Fibroblast of peridontal ligament (primary cell): ENCODE results near the gene KAZN.
A peak's percentile ranks its signal among the peaks of the same experiment; 100 is the strongest.

Experiments
- DNase-seq: peaks from one replicate; pipeline ENCODE4 v3.0.0-alpha.2; 2010; ENCODE audit errors: extremely low read depth

KAZN gene

DNA sequence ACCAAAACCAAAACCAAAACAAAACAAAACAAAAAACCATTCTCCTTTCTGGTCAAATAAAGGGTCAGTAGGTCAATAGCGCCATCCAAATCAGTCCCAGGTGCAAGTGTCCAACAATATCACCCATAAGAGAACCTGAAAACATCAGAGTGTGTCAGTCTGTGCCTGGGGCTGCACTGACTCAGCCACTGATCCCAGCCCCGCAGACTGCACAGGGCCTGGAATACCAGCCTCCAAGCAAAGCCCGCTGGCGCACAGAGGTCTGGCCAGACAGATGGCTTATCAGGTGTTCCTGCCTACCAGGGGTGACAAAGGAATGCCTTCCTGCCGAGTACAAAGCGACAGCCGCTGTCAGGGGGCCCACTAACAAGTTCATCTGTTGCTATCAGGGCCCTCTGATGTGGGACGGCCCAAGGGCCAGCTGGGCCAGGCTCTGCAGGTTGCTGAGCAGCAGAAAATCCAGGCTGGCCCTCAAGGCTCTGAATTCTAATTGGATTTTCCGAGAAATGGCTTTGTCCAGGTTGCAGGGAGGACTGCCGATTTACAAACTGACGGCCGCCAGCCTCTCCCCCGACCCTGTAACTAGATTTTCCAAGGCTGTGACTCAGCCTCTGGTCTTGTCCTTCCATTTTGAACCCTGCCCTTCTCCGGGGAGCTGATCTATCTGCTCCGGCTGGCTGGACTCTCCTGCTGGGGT is 541.3 kb downstream of the KAZN start:
- DNase-seq = no peak

DNA sequence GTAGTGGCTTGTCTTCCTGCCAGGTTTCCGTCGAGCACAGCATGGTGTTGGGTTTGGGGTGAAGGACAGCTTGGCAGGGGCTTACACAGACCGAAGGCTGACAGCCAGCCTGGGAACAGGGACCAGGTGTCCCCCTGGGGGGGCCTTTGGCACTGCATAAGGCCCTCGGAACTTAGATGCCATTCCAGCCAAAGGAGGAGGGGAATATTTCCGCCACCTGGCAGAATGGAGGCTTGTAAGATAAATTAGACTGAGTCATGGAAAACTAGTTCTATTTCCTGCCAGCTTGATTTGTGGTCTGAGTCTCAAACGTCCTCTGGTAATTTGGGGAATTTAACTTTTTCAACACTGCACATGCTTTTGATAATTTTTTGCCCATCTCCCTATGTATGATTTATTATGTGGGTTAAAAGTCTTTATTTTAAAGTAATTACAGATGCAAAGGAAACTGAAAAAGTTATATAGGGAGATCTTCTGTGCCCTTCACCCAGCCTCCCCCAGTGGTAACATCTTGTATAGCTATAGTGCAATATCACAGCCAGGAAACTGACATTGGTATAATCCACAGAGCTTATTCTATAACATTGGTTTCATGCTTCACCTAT is 543.6 kb downstream of the KAZN start:
- peak; percentile 54 for DNase-seq

DNA sequence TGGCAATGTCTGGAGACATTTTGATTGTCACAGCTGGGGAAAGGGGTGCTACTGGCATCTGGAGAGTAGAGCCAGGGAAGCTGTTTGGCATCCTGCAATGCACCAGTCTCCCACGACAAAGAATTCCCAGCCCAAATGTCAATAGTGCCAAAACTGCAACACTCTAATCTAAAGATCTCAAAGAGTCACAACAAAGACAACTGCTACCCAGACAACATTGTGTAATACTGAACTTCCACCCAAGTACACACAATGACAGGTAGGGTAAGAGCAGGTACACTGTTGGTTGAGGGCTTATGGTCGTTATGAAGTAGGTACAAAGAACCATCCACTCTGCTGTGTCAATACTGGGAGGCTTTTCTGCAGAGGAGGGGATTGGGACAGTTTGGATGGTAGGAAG is 546.8 kb downstream of the KAZN start:
- DNase-seq = no peak

DNA sequence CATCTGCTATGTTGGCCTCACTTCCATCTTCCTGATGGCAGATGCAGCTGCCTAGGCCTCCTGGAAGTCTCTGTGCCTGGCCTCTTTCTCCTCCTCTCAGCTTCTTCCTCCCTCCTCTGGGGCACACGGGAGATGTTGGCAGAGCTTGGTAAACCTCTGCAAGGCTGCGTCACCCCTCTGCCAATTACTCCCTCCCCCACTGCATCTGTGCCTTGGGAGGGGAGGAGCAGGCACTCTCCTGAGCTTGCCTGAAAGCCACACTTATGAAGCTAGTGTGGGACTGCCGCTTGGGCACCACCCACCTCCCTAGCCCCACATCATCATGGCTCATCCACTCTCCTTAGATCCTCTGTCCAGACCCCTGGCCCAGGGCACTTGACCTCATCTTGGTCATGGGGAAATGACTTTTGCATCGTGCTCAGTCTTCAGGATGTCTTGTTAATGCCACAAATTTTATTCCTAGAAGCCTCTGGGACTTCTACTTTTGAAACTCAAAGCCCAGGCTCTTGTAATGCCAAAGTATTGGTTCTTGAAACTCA is 547.7 kb downstream of the KAZN start:
- DNase-seq = no peak

DNA sequence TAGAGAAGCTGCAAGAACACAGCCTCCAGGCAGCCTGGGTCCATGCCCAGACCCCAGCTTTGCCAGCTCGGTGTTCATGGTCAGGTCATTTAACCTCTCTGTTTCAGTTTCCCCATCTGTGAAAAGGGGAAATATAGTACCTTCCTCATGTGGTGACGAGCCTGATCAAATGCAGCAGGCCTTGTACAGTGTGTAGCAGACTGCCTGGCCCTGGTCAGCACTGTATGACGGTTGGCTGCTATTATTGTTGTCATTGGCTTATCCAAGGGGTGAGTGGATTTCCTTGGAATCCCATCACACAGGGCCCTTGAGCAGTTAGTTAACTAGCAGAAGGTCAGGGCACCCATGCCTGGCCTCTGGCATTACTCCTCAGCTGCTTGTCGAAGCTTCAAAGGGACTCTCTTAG is 548.5 kb downstream of the KAZN start:
- DNase-seq = no peak

DNA sequence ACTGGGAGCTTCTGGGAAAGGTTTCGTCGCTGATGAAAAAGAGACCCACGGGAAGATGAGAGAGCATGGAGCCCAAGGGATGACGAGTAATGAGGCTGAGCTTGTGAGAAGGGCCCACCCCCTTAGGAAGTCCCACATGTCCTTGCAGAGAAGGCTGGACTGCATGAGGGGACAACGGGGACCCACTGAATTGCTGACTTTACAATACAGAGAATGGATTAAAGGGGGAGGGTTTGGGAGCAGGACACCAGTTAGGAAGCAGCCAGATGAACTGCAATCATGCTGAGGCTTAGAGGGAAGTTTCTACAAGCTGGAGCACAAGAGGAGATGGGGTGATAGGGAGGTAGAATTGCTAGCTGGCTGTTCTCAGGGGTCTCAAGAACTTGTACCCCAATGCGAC is 549.5 kb downstream of the KAZN start:
- no peak for DNase-seq

DNA sequence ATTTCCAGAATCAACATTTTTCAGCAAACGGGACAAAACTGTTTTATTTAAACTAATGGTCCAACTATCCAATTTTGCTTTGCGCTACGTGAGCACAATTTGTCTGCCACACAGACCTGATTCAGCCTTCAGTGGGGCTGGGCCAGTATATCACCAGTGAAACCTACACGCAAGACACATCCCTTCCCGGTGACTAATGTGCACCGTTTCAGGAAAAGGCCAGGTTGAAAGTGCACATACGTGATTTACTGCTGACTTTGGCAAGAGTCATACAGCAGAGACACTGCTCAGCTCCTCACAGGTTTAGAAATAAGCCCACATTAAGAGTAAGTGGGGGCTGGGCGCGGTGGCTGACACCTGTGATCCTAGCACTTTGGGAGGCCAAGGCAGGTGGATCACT is 550.0 kb downstream of the KAZN start:
- DNase-seq = no peak

DNA sequence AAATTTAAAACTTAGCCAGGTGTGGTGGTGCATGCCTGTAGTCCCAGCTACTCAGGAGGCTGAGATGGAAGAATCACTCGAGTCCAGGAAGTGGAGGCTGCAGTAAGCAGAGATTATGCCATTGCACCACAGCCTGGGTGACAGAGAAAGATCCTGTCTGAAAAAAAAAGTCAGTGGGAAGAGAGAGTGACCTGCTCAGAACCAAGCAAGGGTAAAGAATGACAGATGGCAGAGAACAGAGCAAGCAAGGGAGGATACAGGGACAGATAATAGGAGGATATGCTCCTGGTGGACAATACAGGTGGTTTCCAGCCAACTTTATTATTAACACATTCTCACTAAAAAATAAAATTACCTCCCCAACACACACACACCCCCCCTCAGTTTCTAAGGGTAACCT is 550.5 kb downstream of the KAZN start:
- no peak for DNase-seq

DNA sequence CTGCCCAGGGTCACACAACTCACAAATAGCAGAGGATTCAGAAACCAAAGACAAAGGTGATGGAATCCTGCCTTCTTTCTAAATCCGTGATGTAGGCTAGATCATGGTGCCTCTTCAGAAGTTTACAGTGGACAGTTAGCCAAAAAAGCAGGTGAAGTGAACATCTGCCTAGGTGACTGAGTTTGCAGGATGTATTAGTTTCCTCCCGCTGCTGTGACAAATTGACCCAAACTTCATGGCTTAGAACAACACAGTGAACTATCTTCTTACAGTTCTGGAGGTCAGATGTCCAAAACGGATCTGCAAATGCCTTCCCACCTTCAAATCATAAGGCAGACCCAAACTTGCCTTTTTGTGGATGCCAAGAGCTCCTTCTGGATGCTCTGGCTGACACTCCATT is 551.9 kb downstream of the KAZN start:
- DNase-seq = no peak

DNA sequence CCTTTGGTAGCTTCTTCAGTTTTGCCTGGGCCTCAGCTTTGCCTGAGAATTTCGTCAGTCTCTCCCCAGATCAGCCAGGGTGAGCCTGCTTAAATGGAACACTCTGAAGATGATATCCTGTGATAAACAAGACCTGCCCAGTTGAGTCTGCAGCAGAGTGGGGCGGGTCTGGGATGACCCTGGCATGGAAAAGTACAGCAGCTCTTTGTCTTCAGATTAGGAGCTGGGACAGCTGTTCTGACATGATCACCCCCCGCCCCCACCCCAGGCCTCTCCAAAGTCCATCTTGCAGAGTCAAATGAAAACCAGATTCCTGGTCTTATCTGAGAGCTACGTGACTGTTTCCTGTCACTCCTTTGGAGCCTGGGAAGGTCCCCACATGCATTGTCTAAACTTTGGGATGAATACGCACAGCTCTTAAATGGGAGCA is 552.9 kb downstream of the KAZN start:
- no peak for DNase-seq

DNA sequence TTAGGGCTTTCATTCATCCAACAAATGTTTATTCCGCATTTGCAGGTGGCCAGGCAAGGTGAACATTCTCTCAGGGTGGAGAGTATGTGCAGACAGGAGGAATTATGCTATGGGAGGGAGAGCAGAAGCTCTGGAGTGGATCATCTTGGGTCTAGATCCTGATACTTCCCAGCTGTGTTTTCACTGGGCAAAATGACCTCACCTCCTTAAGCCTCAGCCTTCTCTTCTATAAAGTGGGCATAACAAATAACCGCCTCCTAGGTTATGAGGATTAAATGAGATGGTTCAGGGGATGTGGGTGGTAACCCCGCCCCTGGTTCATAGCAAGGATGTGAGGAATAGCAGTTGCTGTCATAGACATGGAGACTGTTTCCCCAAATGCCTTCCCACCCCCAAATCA is 553.4 kb downstream of the KAZN start:
- DNase-seq = no peak

DNA sequence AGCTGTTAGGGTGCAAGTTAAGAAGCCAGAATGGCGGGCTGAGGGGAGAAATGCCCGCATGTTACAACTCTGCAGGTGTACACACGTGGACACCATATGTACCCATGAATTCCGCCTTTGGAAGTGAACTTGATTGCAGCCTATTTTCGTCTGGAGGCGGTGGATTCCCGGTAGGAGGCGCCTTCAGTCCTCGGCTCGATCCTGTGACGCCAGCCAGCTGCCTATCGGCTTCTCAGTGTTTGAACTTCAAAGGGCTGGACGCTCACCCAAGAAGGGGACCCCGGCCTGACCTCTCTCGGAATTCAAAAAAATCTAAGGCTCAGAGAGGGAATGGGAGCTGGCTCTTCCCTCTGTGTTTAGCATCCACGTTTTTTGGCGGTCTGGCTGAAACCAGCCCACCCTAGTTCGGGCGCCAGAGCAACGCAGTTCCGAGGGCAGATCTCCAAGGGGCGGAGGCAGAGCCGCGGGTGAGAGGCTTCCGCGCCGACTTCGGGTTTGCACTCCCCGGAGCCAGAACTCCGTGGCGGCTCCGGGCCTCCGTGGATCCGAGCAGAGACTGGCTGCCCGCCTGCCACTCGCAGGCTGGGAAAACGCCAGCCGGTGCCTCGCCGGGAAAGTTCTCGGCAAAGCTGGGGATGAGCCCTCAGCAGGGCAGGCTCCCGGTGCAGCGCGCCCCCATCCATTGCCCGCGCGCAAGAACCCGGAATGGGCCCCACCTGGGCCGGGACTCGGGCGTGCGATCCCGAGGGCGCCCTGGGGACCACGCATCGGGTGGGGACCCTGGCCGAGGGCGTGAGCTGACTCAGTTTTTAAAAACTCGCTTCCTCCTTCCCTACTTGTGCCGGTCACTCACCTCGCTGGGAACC is 554.1 kb downstream of the KAZN start:
- peak; percentile 87 for DNase-seq

DNA sequence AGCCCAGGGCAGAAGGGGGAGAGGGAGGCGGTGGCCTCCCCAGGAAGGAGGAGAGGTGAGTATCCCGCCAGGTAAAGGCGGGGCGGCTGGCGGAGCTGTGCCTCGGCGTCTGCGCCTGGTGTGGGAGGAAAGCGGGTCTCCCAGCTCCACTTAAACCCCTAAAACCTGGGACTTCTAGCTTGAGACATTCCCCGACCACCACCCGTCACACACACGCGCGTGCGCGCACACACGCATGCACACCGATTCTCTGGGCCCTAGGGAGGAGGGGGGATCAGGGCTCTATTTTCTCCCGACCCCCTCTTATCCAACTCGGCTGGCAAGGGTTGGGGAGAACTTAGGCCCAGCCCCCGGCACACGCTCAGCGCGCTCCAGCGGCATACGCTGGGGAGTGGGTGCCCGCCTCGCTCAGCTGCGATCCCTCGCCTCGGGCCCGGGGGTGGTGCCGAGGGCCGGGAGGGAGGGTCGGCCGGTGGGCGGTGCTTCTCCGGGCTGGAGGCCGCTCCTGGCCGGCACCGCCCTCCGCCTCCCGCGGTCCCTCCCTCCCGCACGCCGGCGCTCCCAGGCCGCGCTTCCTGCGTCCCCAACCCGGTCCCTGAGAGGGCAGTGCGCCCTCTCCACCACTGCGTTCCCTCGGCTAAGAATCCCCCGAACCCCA is 554.8 kb downstream of the KAZN start, which contains the start of gene TMEM51:
TMEM51 (plus strand) TSS at position 564 of the 658 bp plus-strand sequence. CDS start 61,341 bp downstream, outside the sequence.
- DNase-seq = no peak

DNA sequence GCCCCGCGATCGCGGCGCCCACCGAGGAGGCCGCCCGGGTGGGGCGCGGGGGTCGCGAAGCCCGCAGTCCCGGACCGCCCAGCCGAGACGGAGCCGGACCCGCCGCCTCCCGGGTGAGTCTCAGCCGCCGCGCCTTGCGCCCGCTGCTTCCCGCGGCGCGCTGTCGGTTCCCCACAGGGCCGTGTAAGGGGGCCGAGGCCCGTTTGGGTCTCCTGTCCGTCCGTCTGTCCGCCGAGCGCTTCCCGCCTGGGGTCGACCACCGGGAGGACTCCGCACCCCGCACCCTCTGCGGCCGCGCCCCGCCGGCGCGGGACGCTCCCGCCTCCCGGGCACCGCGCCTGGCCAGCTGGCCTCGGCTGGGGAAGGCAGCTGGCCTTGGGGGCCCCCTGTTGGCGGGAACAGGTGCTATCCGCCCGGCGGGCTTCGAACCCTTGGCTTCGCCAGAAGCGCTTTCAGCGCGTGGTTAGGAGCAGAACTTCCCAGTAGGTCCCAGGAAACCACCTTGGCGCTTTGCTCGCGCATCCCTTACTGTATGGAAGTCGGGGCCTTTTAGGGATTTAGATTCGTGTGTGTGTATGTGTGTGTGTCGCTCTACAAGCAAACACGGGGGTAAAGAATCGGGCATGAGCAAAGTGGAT is 555.5 kb downstream of the KAZN start:
- peak; percentile 44 for DNase-seq

DNA sequence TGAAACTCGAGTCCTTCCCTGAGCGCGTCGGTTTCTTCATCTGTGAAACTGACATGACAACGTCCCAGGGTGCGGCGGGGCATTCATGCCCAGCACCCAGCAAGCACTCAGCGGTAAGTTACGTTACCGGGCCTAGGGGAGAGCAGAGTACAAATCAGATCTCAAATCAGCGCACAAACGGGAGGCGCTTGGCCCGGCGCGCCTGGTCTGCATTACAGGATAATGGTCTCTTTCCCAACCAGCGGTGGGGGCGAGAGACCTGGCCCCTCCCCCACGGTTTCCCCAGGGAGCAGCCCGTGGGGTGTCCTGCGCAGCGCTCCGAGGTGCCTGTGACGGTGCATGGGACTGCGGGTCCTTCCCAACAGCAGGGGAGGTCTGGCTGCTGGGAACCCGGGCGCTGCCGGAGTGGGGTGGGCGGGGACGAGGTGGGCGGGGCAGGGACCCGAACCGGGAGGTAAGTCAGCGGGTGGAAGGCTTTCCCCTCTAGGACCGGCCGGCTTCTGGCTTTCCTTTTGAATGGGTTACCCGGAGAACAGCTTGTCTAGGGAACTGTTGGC is 556.1 kb downstream of the KAZN start:
- no peak for DNase-seq

DNA sequence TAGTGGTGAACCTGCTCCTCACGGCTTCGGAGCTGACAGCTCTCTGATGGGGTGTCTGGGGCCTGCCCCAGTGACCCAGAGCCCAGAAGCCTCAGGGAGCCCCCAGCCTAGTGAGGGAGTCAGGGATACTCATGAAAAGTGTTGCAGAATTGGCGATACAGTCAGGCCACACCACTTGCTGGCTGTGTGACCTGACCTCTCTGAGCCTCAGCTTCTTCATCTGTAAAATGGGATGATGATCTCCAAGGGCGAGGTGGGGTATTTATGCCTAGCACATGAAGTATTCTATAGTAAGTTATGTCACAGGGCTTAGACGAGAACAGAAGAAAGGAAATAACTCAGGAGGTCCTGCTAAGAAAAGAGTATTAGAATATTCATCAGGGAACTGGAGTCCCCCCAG is 556.7 kb downstream of the KAZN start:
- DNase-seq = no peak

DNA sequence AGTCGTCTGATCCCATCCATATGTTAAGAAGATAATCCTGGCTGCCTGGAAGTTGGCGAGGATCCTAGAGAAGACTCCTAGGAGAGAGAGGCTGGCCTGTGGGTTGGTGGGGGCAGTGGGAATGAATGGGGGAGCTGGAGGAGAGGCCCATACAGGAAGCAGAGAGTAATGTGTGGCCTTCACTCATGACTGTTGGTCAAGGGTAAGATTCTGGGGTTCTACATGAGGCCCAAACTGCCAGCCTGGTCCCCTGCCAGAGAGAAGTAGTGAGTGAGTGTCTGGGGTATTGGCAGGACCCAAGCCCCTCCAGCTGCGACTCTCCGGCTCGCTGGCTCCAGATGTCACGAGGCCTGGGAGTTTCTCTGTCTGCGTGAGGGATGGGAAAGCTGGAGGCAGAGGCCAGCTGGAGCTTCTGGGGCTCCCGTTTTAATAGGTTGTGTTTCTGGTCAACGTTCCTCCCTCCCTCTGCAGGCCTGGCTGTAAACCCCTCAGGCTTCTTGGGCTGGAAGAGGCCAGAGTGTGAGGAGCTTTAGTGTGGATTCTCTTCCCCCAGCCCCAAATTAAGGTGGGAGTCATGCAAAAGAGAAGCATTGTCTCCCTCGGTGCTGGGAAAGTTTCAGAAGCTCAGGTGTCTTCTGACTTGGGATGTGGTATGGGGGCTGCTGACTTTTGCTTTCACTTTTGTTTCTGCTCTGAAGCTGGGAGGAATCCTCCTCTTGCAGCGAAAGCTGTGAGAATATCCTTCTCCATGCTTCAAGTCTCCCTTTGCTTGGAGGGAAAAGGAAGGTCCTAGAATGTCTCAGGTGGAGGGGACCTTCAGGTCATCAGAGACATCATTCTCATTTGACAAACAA is 557.6 kb downstream of the KAZN start:
- DNase-seq = no peak

DNA sequence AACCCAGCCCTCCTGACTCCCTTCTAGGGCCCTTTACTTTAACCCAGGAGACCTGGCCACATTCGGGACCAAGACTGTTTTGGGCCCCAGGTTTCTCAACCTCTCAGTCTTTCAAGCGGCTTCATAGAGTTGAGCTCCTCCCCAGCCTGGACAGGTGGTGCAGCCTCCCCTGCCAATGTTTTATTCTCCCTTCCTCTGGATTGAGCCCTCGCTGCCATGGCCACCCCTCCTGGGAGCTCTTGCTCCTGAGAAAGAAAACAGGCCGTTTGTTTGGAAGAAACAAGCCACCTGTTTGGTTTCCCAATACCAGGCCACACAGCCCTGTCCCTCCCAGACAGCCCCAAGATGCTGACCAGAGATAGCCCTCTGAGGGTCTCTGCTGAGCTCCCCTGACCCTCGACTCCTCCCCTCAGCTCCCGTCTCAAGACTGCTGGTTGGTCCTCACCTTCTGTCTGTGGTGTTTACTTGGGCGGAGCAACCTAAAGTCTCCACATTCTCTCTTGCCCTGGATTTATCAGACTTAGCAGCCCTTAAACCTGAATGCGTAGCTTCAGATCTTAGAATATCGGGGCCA is 558.4 kb downstream of the KAZN start:
- no peak for DNase-seq

DNA sequence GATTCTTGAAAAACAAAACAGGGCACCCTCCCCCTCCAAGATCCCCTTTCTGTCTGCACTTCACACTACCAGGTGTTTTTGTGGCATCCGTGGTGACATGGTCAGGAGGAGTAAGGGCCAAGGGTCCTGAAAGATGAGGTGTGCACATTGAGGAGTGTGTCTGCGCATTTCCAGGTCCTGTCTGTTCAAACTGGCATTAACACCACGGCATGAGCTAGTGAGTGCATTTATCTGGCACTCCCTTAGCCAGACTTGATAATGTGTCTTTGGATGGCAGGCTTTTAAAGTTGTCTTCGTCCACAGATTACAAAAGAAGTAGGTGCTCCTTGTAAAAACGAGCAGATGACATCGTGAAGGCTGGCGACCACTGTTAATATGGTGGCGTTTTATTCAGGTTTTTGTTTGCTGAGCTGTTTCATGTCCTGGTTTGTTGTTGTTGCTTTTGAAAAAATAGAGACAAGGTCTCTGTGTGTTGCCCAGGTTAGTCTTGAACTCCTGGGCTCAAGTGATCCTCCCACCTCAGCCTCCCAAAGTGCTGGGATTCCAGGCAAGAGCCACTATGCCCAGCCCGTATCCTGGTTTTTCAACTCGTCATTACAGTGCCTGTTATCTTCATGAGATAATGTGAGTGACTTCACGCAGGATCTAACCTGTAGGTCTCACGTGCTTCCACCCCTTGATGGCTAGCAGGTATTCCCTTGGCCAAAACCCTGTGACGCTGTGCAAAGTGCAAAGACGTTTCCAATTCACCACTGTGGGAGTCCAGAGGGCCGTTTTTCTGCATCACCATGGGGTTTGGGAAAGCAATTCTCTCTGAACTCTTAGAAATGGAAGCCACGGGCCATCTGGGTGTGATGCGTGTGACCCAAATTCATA is 559.3 kb downstream of the KAZN start:
- no peak for DNase-seq
